Measurements from ENCODE around the gene PTPN6.

The PTPN6 gene

GRCh38 chr12:6925540-6926279 lies 25.4 kb upstream of the PTPN6 start:
- Histone ChIP-seq H3K4me2 (ENCODE audit: low read depth, low read length) (no peak overlapping the region), H3K27me3 (replicated peaks; ENCODE audit: insufficient read depth, low read length) (no peaks in the 10 kb centered on the region), H3K9me3 (replicated peaks; ENCODE audit: insufficient read depth, low read length) (no peaks in the 10 kb centered on the region), H3K9me2 (replicated peaks; ENCODE audit: insufficient read depth, low read length) (no peaks in the 10 kb centered on the region), H2AFZ (ENCODE audit: low read length) (no peak overlapping the region), H3K4me3 (ENCODE audit: low read length) (no peak overlapping the region), H3F3A (ENCODE audit: insufficient read depth, low read length) (peaks cover 57% of the 10 kb centered on the region), H3K79me2 (ENCODE audit: low read length) (peaks cover 59% of the 10 kb centered on the region), H3K4me1 (ENCODE audit: low read length) (peaks cover 60% of the 10 kb centered on the region), H3K36me3 (replicated peaks; ENCODE audit: insufficient read depth, low read length) (no peaks in the 10 kb centered on the region; the same call in 1 of the 2 replicates), H3K27ac (ENCODE audit: low read length) (no peak overlapping the region), H3K9ac (ENCODE audit: low read length) (no peak overlapping the region), H4K20me1 (ENCODE audit: insufficient read depth, low read length) (no peaks in the 10 kb centered on the region)
- no peak for DNase-seq
- TF ChIP-seq EZH2phosphoT487 (IDR thresholded peaks at IDR 0.05; ENCODE audit: low read length) (no peak), CTCF (IDR thresholded peaks at IDR 0.05; ENCODE audit: low read length) (no peak), EZH2 (optimal IDR thresholded peaks at IDR 0.05; ENCODE audit: low read depth, low read length) (no peak)

- no peaks in the 10 kb centered on the region for H4K20me1 ChIP-seq (ENCODE audit: insufficient read depth, low read length)
- peak within 1 kb of the TSS; percentile 3; the same call in 1 of the 2 replicates for H3K27ac ChIP-seq (ENCODE audit: low read length)
- H3K27me3 ChIP-seq (replicated peaks; ENCODE audit: insufficient read depth, low read length): no peaks in the 10 kb centered on the region
- H3F3A ChIP-seq (ENCODE audit: insufficient read depth, low read length): peaks cover 43% of the 10 kb centered on the region
- peak within 1 kb of the TSS; percentile 92 for H3K4me2 ChIP-seq (ENCODE audit: low read depth, low read length)
- H3K79me2 ChIP-seq (ENCODE audit: low read length): peaks cover 64% of the 10 kb centered on the region
- H3K9me2 ChIP-seq (replicated peaks; ENCODE audit: insufficient read depth, low read length): no peaks in the 10 kb centered on the region
- peak within 1 kb of the TSS; percentile 90 for H3K4me3 ChIP-seq (ENCODE audit: low read length)
- H2AFZ ChIP-seq (ENCODE audit: low read length): peak within 1 kb of the TSS; percentile 62
- no peaks in the 10 kb centered on the region; the same call in 1 of the 2 replicates for H3K36me3 ChIP-seq (replicated peaks; ENCODE audit: insufficient read depth, low read length)
- TF ChIP-seq CTCF (IDR thresholded peaks at IDR 0.05; ENCODE audit: low read length) (no peak), EZH2 (optimal IDR thresholded peaks at IDR 0.05; ENCODE audit: low read depth, low read length) (no peak), EZH2phosphoT487 (IDR thresholded peaks at IDR 0.05; ENCODE audit: low read length) (no peak)
- H3K9me3 ChIP-seq (replicated peaks; ENCODE audit: insufficient read depth, low read length): no peaks in the 10 kb centered on the region
- peak within 1 kb of the TSS; percentile 89 for H3K9ac ChIP-seq (ENCODE audit: low read length)
- peaks cover 44% of the 10 kb centered on the region for H3K4me1 ChIP-seq (ENCODE audit: low read length)
- no peak for DNase-seq
Observed at GRCh38 chr12:6927379-6928021, 23.7 kb upstream of the PTPN6 start, which contains the start of gene ATN1. TSS of gene ATN1 (plus strand) at chr12:6927959. CDS start at chr12:6934002, 6,043 bp downstream.

GRCh38 chr12:6928022-6928702 lies 23.0 kb upstream of the PTPN6 start:
- TF ChIP-seq EZH2phosphoT487 (IDR thresholded peaks at IDR 0.05; ENCODE audit: low read length): no peak
- TF ChIP-seq CTCF (IDR thresholded peaks at IDR 0.05; ENCODE audit: low read length): no peak
- no peak for TF ChIP-seq EZH2 (optimal IDR thresholded peaks at IDR 0.05; ENCODE audit: low read depth, low read length)
- Histone ChIP-seq H3K79me2 (ENCODE audit: low read length) (peaks cover 63% of the 10 kb centered on the region), H3K27me3 (replicated peaks; ENCODE audit: insufficient read depth, low read length) (no peaks in the 10 kb centered on the region), H3K36me3 (replicated peaks; ENCODE audit: insufficient read depth, low read length) (no peaks in the 10 kb centered on the region; the same call in 1 of the 2 replicates), H3K4me3 (ENCODE audit: low read length) (peak overlapping the region; percentile 87), H3K27ac (ENCODE audit: low read length) (no peak overlapping the region), H3K9me2 (replicated peaks; ENCODE audit: insufficient read depth, low read length) (no peaks in the 10 kb centered on the region), H4K20me1 (ENCODE audit: insufficient read depth, low read length) (no peaks in the 10 kb centered on the region), H3K4me1 (ENCODE audit: low read length) (peaks cover 38% of the 10 kb centered on the region), H3K4me2 (ENCODE audit: low read depth, low read length) (peak overlapping the region; percentile 92), H3F3A (ENCODE audit: insufficient read depth, low read length) (peaks cover 37% of the 10 kb centered on the region), H3K9me3 (replicated peaks; ENCODE audit: insufficient read depth, low read length) (no peaks in the 10 kb centered on the region), H3K9ac (ENCODE audit: low read length) (peak overlapping the region; percentile 86), H2AFZ (ENCODE audit: low read length) (0 out of 2 replicates have a peak overlapping the region, but pooled peaks have one; percentile 32)
- no peak for DNase-seq
